GM10248 (cell line): Measurements from ENCODE around the gene PABPC1L.

Source experiments
- CTCF ChIA-PET: fragments of 300-600 bp; sonication (Branson Sonifier 250); formaldehyde crosslinking; extraction: SDS; loops from one replicate; lab custom pipeline; 2021; ENCODE audit warnings: antibody characterized with exemption; lab: Yijun Ruan, JAX
- POLR2A ChIA-PET: fragments of 350-650 bp; sonication (Branson Sonifier 250); formaldehyde crosslinking; extraction: SDS; loops from one replicate; lab custom pipeline; 2020; ENCODE audit warnings: antibody characterized with exemption; lab: Yijun Ruan, JAX
- DNase-seq: peaks from one replicate; pipeline ENCODE4 v3.0.0; 2012; ENCODE audit errors: extremely low spot score
- CTCF ChIP-seq: IDR thresholded peaks from 2 replicates; pipeline ENCODE4 v1.5.1; 2012; ENCODE audit warnings: mild to moderate bottlenecking, low read depth; ENCODE audit errors: extremely low read depth, missing control alignments, control extremely low read depth

Gene PABPC1L

DNA sequence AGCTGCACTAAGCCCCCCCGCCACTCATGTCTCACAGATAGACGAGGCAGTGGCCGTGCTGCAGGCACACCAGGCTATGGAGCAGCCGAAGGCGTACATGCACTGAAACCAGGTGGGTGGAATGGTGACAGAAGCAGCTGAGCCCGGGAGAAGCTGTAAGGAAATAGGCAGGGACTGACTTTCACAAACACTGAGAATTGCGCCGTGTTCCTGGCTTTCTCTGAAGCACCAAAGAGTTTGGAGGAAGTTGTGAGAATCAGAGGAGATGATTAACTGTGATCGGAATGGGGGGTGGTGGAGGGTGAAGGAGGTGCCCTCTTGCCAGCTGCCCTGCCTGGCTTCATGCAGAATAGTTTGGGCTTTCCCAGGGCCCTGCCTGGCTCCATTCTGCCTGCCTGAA is 28.8 kb downstream of the PABPC1L start:
- no peak for TF ChIP-seq CTCF
- DNase-seq = no peak
- ChIA-PET POLR2A (no interaction called here), CTCF (interaction anchor here (1.3 to 2.8 kb wide), 4 partner anchors 8 to 50 kb away, joined by 3 to 10 read pairs (median 4); no protein-coding TSS in a partner anchor)

GRCh38 chr20:44941120-44941691 is 31.3 kb downstream of the PABPC1L start:
- CTCF ChIA-PET = interaction anchor here (0.7 to 2.9 kb wide), 5 partner anchors 10 to 24 kb away, joined by 3 to 8 read pairs (median 7); partner anchors contain the start of gene TOMM34
- POLR2A ChIA-PET = no interaction called here
- TF ChIP-seq CTCF = no peak
- no peak for DNase-seq

GRCh38 chr20:44942264-44942973 is 32.6 kb downstream of the PABPC1L start:
- ChIA-PET POLR2A (no interaction called here), CTCF (interaction anchor here (0.8 to 2.9 kb wide), 11 partner anchors 10 to 154 kb away, joined by 3 to 12 read pairs (median 4); partner anchors contain the start of genes STK4 and TOMM34)
- no peak for DNase-seq
- TF ChIP-seq CTCF = no peak

DNA sequence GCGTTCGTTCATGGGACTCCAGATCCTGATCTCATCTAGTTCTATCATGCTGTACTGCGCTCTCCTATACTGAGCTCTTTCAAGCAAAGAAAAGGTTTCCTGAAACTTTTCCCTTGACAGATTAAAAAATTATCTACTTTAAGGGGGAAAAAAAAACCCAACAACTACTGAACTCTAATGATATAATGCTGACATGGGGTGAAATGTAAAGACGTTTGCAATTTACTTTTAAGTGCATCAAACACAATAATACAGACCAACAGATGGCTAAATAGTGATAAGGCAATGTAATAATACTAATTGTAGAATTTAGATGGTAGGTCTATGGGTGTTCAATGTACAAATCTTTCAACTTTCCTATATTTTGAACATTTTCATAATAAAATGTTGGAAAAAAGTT is 34.0 kb downstream of the PABPC1L start:
- DNase-seq = no peak
- no peak for TF ChIP-seq CTCF
- ChIA-PET CTCF (interaction anchor here (1.8 kb wide), 1 partner anchor 8 kb away, joined by 12 read pairs; no protein-coding TSS in a partner anchor), POLR2A (no interaction called here)

GRCh38 chr20:44945261-44945660 is 35.4 kb downstream of the PABPC1L start:
- POLR2A ChIA-PET = no interaction called here
- DNase-seq = no peak
- TF ChIP-seq CTCF = no peak
- CTCF ChIA-PET = no interaction called here

DNA sequence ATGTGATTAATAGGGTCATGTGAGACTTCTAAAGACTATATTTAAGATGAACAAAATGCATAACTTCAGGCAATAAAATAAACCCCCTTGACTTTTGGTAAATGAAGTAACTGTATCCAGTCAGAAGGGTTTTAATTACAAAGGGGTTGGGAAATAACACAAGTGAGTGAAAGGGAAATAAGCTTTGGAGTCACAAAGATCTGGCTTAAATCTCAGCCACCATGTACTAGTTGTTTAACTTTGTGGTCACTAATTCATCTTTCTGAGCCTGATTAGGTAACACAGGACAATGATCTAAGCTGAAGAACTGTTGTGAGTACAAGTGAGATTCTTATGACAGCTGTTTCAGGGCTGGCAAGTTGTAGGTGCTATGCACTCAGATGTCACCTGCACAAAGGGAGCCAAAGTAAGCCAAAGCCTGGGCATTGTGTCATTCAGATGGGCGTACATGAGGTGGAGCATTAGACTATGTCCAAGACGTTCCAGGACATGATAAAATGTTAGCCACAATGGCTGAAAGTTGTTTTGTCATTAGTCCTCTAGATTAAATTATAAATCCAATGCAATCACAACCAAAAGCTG is 36.5 kb downstream of the PABPC1L start:
- POLR2A ChIA-PET = no interaction called here
- TF ChIP-seq CTCF = no peak
- CTCF ChIA-PET = interaction anchor here (1.2 to 1.5 kb wide), 5 partner anchors 8 to 44 kb away, joined by 3 to 5 read pairs (median 3); no protein-coding TSS in a partner anchor
- no peak for DNase-seq
